Large intestine (tissue), 3 donors: Measurements from ENCODE around the gene TRIM75. TPM values are rescaled to one million over a fixed set of nuclear protein-coding genes. Genes with fewer than 3 reads are reported as not detected.
A peak's percentile ranks its signal among the peaks of the same experiment; 100 is the strongest.

ENCODE experiments used
- DNase-seq, 2 donors: peaks; one replicate each; pipeline versions ENCODE4 v3.0.0 to v3.0.0-alpha.2; 2013
- H3K27ac ChIP-seq: one replicate; pipeline ENCODE4 v1.5.1; 2013; ENCODE audit warnings: low read length
- H3K27me3 ChIP-seq: 2 replicates; pipeline ENCODE4 v1.6.1; 2013; ENCODE audit warnings: low read length; ENCODE audit not compliant: control insufficient read depth, insufficient read depth
- H3K36me3 ChIP-seq: 2 replicates; pipeline ENCODE4 v1.6.1; 2013; ENCODE audit warnings: low read length; ENCODE audit not compliant: control insufficient read depth, insufficient read depth
- H3K4me1 ChIP-seq: one replicate; pipeline ENCODE4 v1.6.1; 2013; ENCODE audit warnings: low read length; ENCODE audit not compliant: control insufficient read depth, insufficient read depth
- H3K4me3 ChIP-seq: one replicate; pipeline ENCODE4 v1.5.1; 2013; ENCODE audit warnings: low read length
- H3K9me3 ChIP-seq: one replicate; pipeline ENCODE4 v1.6.1; 2013; ENCODE audit warnings: mild to moderate bottlenecking, low read depth, low read length, moderate library complexity; ENCODE audit not compliant: control insufficient read depth
- WGBS: methylation state at CpG from one replicate; pipeline ENCODE4 v1.1.5; 2013; ENCODE audit warnings: low lambda C conversion rate; ENCODE audit not compliant: insufficient coverage; 5-methylcytosine and 5-hydroxymethylcytosine counted together
- polyA plus RNA-seq: library from polyadenylated mRNA; unstranded; fragments of 120-200 nt; gene quantifications from one replicate; pipeline ENCODE4 v1.2.1, GENCODE V29; 2013

TRIM75 gene
- polyA plus RNA-seq, 1 donor, result 0.04 TPM

GRCh38 chr4:165101641-165102040, 48.0 kb downstream of the TRIM75 start:
- no peak for DNase-seq
- no peak overlapping the region for H3K27ac ChIP-seq
- no peak overlapping the region for H3K4me3 ChIP-seq
- WGBS, result no CpG with 5 or more reads among the region's 3 CpGs
- no peaks in the 10 kb centered on the region for H3K9me3 ChIP-seq
- no peaks in the 10 kb centered on the region for H3K27me3 ChIP-seq
- peaks cover 11% of the 10 kb centered on the region for H3K4me1 ChIP-seq
- H3K36me3 ChIP-seq, result peaks cover 36% of the 10 kb centered on the region

GRCh38 chr4:165106518-165106917, 52.9 kb downstream of the TRIM75 start:
- Histone ChIP-seq H3K36me3 (peaks cover 8% of the 10 kb centered on the region), H3K27ac (peak overlapping the region; percentile 48), H3K4me3 (no peak overlapping the region), H3K4me1 (peaks cover 12% of the 10 kb centered on the region), H3K9me3 (no peaks in the 10 kb centered on the region), H3K27me3 (no peaks in the 10 kb centered on the region)
- peak; percentile 73 to 83 for DNase-seq
- no CpG with 5 or more reads among the region's 6 CpGs for WGBS

Other genes with a start within 250 kb of the TRIM75 start
- gene APELA, start 176.7 kb upstream of the TRIM75 start, polyA plus RNA-seq, result 2.3 TPM
- gene TRIM61, start 76.2 kb upstream of the TRIM75 start, polyA plus RNA-seq, result 6.0 TPM
- not detected for gene TRIM60, start 21.9 kb upstream of the TRIM75 start, polyA plus RNA-seq
- gene TMEM192, start 59.0 kb downstream of the TRIM75 start, polyA plus RNA-seq, result 31.3 TPM
- 15.0 TPM for gene KLHL2, start 153.7 kb downstream of the TRIM75 start, polyA plus RNA-seq